Measurements from ENCODE around the gene GTSE1.
A peak's percentile ranks its signal among the peaks of the same experiment; 100 is the strongest.

The GTSE1 gene

GRCh38 chr22:46378426-46379065 lies 81.9 kb downstream of the GTSE1 start:
- peak in 1 of 2 experiments; percentile 58 for DNase-seq (ENCODE audit: low spot score in 2 of 2)
- in situ Hi-C loops (cut with MboI; ENCODE audit: low sequenced_read_pairs) = no loop called here
- Histone ChIP-seq H3K36me3 (replicated peaks) (peaks cover 11% of the 10 kb centered on the region), H3K4me3 (no peak overlapping the region), H3K9me3 (no peaks in the 10 kb centered on the region), H3K4me1 (peaks cover 16% of the 10 kb centered on the region), H3K27me3 (ENCODE audit: low read depth) (no peaks in the 10 kb centered on the region)

GRCh38 chr22:46379066-46379930 lies 82.6 kb downstream of the GTSE1 start:
- in situ Hi-C loops (cut with MboI; ENCODE audit: low sequenced_read_pairs) = no loop called here
- Histone ChIP-seq H3K4me3 (no peak overlapping the region), H3K9me3 (no peaks in the 10 kb centered on the region), H3K4me1 (peaks cover 16% of the 10 kb centered on the region), H3K27me3 (ENCODE audit: low read depth) (no peaks in the 10 kb centered on the region), H3K36me3 (replicated peaks) (peaks cover 11% of the 10 kb centered on the region)
- no peak for DNase-seq (ENCODE audit: low spot score in 2 of 2)

- H3K27me3 ChIP-seq (ENCODE audit: low read depth) = no peaks in the 10 kb centered on the region
- peaks cover 16% of the 10 kb centered on the region for H3K4me1 ChIP-seq
Observed at GRCh38 chr22:46380069-46380468, 83.4 kb downstream of the GTSE1 start.

More at GRCh38 chr22:46380069-46380468, 83.4 kb downstream of the GTSE1 start:
- no peak overlapping the region for H3K4me3 ChIP-seq
- no peaks in the 10 kb centered on the region for H3K9me3 ChIP-seq
- in situ Hi-C loops (cut with MboI; ENCODE audit: low sequenced_read_pairs) = no loop called here
- DNase-seq (ENCODE audit: low spot score in 2 of 2) = no peak
- peaks cover 11% of the 10 kb centered on the region for H3K36me3 ChIP-seq (replicated peaks)

Measured in HAP-1 (cell line).